Measurements from ENCODE around the gene CLEC20A. TPM values are rescaled to one million over a fixed set of nuclear protein-coding genes. Genes with fewer than 3 reads are reported as not detected.

CLEC20A gene
- polyA plus RNA-seq, 6 donors from 2014 or later = 2.7 to 50.3 (median 21.3) TPM

GRCh38 chr1:178434360-178434759 lies 62.4 kb downstream of the CLEC20A start:
- Mint-ChIP-seq H3K9me3 (no peaks in the 10 kb centered on the region), H3K4me3 (no peak overlapping the region)

More at GRCh38 chr1:178434360-178434759, 62.4 kb downstream of the CLEC20A start:
- Mint-ChIP-seq H3K27me3 (no peaks in the 10 kb centered on the region), H3K4me1 (no peaks in the 10 kb centered on the region), H3K27ac (no peak overlapping the region), H3K36me3 (no peaks in the 10 kb centered on the region)
- ATAC-seq (ENCODE audit: low read depth in 2 of 2) = no peak
- no peak for DNase-seq

Other genes starting within 250 kb of the CLEC20A start
- gene TEX35, start 16.1 kb upstream of the CLEC20A start, polyA plus RNA-seq (ENCODE audit: low read depth in 6 of 6) = under 1 TPM; 0.14 to 0.67 (median 0.17) TPM
- 100 to 1,000 TPM in 5 of 6 donors, 10 to 100 TPM in 1; 90.9 to 349 (median 298) TPM for gene RALGPS2, start 228.3 kb upstream of the CLEC20A start, polyA plus RNA-seq (ENCODE audit: low read depth in 6 of 6)